Measurements from ENCODE around the gene DQX1. TPM values are rescaled to one million over a fixed set of nuclear protein-coding genes. Genes with fewer than 3 reads are reported as not detected.

The DQX1 gene
- total and polyA plus RNA-seq, 9 of the 15 experiments (the other 6 are each of a cell fraction or from before 2014, with no cell fraction given), result 0.04 to 0.38 (median 0.18) TPM; not detected in 1

GRCh38 chr2:74507926-74508520, 18.0 kb downstream of the DQX1 start (continued):
- TF ChIP-seq ZNF408 (CRISPR knock-in tag; IDR thresholded peaks at IDR 0.05; ENCODE audit: low read depth), result no peak
- TF ChIP-seq, protein P1, sequence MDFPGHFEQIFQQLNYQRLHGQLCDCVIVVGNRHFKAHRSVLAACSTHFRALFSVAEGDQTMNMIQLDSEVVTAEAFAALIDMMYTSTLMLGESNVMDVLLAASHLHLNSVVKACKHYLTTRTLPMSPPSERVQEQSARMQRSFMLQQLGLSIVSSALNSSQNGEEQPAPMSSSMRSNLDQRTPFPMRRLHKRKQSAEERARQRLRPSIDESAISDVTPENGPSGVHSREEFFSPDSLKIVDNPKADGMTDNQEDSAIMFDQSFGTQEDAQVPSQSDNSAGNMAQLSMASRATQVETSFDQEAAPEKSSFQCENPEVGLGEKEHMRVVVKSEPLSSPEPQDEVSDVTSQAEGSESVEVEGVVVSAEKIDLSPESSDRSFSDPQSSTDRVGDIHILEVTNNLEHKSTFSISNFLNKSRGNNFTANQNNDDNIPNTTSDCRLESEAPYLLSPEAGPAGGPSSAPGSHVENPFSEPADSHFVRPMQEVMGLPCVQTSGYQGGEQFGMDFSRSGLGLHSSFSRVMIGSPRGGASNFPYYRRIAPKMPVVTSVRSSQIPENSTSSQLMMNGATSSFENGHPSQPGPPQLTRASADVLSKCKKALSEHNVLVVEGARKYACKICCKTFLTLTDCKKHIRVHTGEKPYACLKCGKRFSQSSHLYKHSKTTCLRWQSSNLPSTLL (IDR thresholded peaks at IDR 0.05), result no peak
- TF ChIP-seq ZNF146 (CRISPR knock-in tag; IDR thresholded peaks at IDR 0.05; ENCODE audit: unreplicated experiment), result no peak
- no peak for TF ChIP-seq HMG20B (CRISPR knock-in tag; IDR thresholded peaks at IDR 0.05)
- TF ChIP-seq E2F3 (CRISPR knock-in tag; IDR thresholded peaks at IDR 0.05), result no peak
- no peak for TF ChIP-seq E2F1 (CRISPR knock-in tag; IDR thresholded peaks at IDR 0.05)
- TF ChIP-seq, protein P2, sequence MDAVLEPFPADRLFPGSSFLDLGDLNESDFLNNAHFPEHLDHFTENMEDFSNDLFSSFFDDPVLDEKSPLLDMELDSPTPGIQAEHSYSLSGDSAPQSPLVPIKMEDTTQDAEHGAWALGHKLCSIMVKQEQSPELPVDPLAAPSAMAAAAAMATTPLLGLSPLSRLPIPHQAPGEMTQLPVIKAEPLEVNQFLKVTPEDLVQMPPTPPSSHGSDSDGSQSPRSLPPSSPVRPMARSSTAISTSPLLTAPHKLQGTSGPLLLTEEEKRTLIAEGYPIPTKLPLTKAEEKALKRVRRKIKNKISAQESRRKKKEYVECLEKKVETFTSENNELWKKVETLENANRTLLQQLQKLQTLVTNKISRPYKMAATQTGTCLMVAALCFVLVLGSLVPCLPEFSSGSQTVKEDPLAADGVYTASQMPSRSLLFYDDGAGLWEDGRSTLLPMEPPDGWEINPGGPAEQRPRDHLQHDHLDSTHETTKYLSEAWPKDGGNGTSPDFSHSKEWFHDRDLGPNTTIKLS (IDR thresholded peaks at IDR 0.05; ENCODE audit: borderline replicate concordance, low read depth), result peak; percentile 14; the same call in 1 of the 2 replicates
- no peak for TF ChIP-seq OTX1 (CRISPR knock-in tag; IDR thresholded peaks at IDR 0.05)
- 0 out of 2 replicates have a peak, but pooled peaks have one; percentile 11 for TF ChIP-seq SMARCE1 (IDR thresholded peaks at IDR 0.05)
- no peak for TF ChIP-seq FOXK2 (conservative IDR thresholded peaks at IDR 0.05 in 1 of 2, IDR thresholded peaks at IDR 0.05 in 1 of 2; ENCODE audit: low read depth in 2 of 2)
- TF ChIP-seq ATF7 (IDR thresholded peaks at IDR 0.05), result no peak
- TF ChIP-seq HDAC8 (tag; IDR thresholded peaks at IDR 0.05), result no peak
- TF ChIP-seq, protein P3, sequence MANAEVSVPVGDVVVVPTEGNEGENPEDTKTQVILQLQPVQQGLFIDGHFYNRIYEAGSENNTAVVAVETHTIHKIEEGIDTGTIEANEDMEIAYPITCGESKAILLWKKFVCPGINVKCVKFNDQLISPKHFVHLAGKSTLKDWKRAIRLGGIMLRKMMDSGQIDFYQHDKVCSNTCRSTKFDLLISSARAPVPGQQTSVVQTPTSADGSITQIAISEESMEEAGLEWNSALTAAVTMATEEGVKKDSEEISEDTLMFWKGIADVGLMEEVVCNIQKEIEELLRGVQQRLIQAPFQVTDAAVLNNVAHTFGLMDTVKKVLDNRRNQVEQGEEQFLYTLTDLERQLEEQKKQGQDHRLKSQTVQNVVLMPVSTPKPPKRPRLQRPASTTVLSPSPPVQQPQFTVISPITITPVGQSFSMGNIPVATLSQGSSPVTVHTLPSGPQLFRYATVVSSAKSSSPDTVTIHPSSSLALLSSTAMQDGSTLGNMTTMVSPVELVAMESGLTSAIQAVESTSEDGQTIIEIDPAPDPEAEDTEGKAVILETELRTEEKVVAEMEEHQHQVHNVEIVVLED (CRISPR knock-in tag; IDR thresholded peaks at IDR 0.05), result no peak
- no peak for TF ChIP-seq CTCF (IDR thresholded peaks at IDR 0.05 in 2 of 3, conservative IDR thresholded peaks at IDR 0.05 in 1 of 3; ENCODE audit: insufficient read depth in 2 of 3, low read depth in 1 of 3, low read length in 3 of 3)
- TF ChIP-seq ZNF175 (CRISPR knock-in tag; IDR thresholded peaks at IDR 0.05; ENCODE audit: low read depth), result no peak
- TF ChIP-seq POLR3G (IDR thresholded peaks at IDR 0.05; ENCODE audit: extremely low read depth, insufficient read length, insufficient replicate concordance), result no peak
- TF ChIP-seq SRSF3 (IDR thresholded peaks at IDR 0.05; ENCODE audit: insufficient read depth, low read length), result 0 out of 2 replicates have a peak, but pooled peaks have one; percentile 32
- TF ChIP-seq TGIF2 (CRISPR knock-in tag; IDR thresholded peaks at IDR 0.05), result no peak
- TF ChIP-seq RBBP5 (IDR thresholded peaks at IDR 0.05; ENCODE audit: borderline replicate concordance, insufficient read depth, low read length, poor library complexity, severe bottlenecking), result no peak

Measured in K562 (cell line).